SK-N-SH treated with all-trans-retinoic acid at 6 μM for 48 hours (cell line): ENCODE results near the gene OVCH2.

ENCODE experiments used
- ATAC-seq: fragments of 200-7000 bp; cut with Tn5 transposase; 3 replicates; pipeline ENCODE4 v1.9.1; 2020; ENCODE audit warnings: mild to moderate bottlenecking, moderate library complexity
- ARNTL ChIP-seq: fragments of 450-650 bp; formaldehyde crosslinking; IDR thresholded peaks from 2 replicates; pipeline ENCODE4 v1.5.0; 2020; ENCODE audit warnings: low read depth, mild to moderate bottlenecking, moderate library complexity, borderline replicate concordance
- BACH2 ChIP-seq: fragments of 250-450 bp; sonication (Bioruptor Pico); IDR thresholded peaks from 2 replicates; pipeline ENCODE4 v1.9.0; 2021; ENCODE audit warnings: mild to moderate bottlenecking, borderline replicate concordance
- CSDC2 ChIP-seq: fragments of 250-450 bp; sonication (Bioruptor Pico); IDR thresholded peaks from 2 replicates; pipeline ENCODE4 v1.5.0; 2020; ENCODE audit warnings: mild to moderate bottlenecking, moderate library complexity
- ESRRG ChIP-seq: fragments of 250-450 bp; sonication (Bioruptor Pico); IDR thresholded peaks from 2 replicates; pipeline ENCODE4 v1.6.1; 2021; ENCODE audit warnings: mild to moderate bottlenecking
- ISL1 ChIP-seq: fragments of 250-450 bp; sonication (Bioruptor Pico); IDR thresholded peaks from 2 replicates; pipeline ENCODE4 v2.1.2; 2022; ENCODE audit warnings: mild to moderate bottlenecking, moderate library complexity
- OSR1 ChIP-seq: fragments of 250-450 bp; sonication (Bioruptor Pico); IDR thresholded peaks from 2 replicates; pipeline ENCODE4 v1.8.0; 2022; ENCODE audit warnings: moderate library complexity, mild to moderate bottlenecking, inconsistent platforms
- PPARA ChIP-seq: fragments of 250-450 bp; sonication (Bioruptor Pico); IDR thresholded peaks from 2 replicates; pipeline ENCODE4 v1.5.0; 2020; ENCODE audit warnings: mild to moderate bottlenecking, borderline replicate concordance
- RARB ChIP-seq: fragments of 250-450 bp; sonication (Bioruptor Pico); IDR thresholded peaks from 2 replicates; pipeline ENCODE4 v1.8.0; 2021; ENCODE audit warnings: mild to moderate bottlenecking, moderate library complexity
- SNAI2 ChIP-seq: fragments of 250-450 bp; sonication (Bioruptor Pico); IDR thresholded peaks from 2 replicates; pipeline ENCODE4 v1.5.0; 2020; ENCODE audit warnings: mild to moderate bottlenecking, moderate library complexity
- TCF4 ChIP-seq: fragments of 250-450 bp; sonication (Bioruptor Pico); IDR thresholded peaks from 2 replicates; pipeline ENCODE4 v1.8.0; 2021; ENCODE audit warnings: mild to moderate bottlenecking, moderate library complexity, borderline replicate concordance
- TOX ChIP-seq: fragments of 250-450 bp; sonication (Bioruptor Pico); IDR thresholded peaks from 2 replicates; pipeline ENCODE4 v1.8.0; 2021; ENCODE audit warnings: mild to moderate bottlenecking, moderate library complexity, borderline replicate concordance
- ZC3H10 ChIP-seq: fragments of 250-450 bp; sonication (Bioruptor Pico); IDR thresholded peaks from 2 replicates; pipeline ENCODE4 v1.5.1; 2021; ENCODE audit warnings: mild to moderate bottlenecking, moderate library complexity
- ZFP30 ChIP-seq: fragments of 450-650 bp; formaldehyde crosslinking; IDR thresholded peaks from 2 replicates; pipeline ENCODE4 v1.5.0; 2022; ENCODE audit warnings: mild to moderate bottlenecking, moderate library complexity
- ZNF565 ChIP-seq: fragments of 450-650 bp; formaldehyde crosslinking; conservative IDR thresholded peaks from 2 replicates; pipeline ENCODE4 v1.5.0; 2020; ENCODE audit warnings: low read depth, mild to moderate bottlenecking, moderate library complexity
- ZNF70 ChIP-seq: fragments of 450-650 bp; formaldehyde crosslinking; IDR thresholded peaks from 2 replicates; pipeline ENCODE4 v1.5.0; 2020; ENCODE audit warnings: mild to moderate bottlenecking, moderate library complexity
- ZNF8 ChIP-seq: fragments of 450-650 bp; formaldehyde crosslinking; IDR thresholded peaks from 2 replicates; pipeline ENCODE4 v1.5.0; 2020; ENCODE audit warnings: mild to moderate bottlenecking, moderate library complexity
- TF ChIP-seq, protein P1 (sequence below): fragments of 250-450 bp; sonication (Bioruptor Pico); IDR thresholded peaks from 2 replicates; pipeline ENCODE4 v1.5.1; 2021; ENCODE audit warnings: mild to moderate bottlenecking, moderate library complexity
- TF ChIP-seq, protein P2 (sequence below): fragments of 250-450 bp; sonication (Bioruptor Pico); IDR thresholded peaks from 2 replicates; pipeline ENCODE4 v1.8.0; 2020; ENCODE audit warnings: mild to moderate bottlenecking, moderate library complexity, borderline replicate concordance
- TF ChIP-seq, protein P3 (sequence below): fragments of 250-450 bp; sonication (Bioruptor Pico); IDR thresholded peaks from 2 replicates; pipeline ENCODE4 v1.5.0; 2020; ENCODE audit warnings: mild to moderate bottlenecking, moderate library complexity
- TF ChIP-seq, protein P4 (sequence below): fragments of 250-450 bp; sonication (Bioruptor Pico); IDR thresholded peaks from 2 replicates; pipeline ENCODE4 v1.5.1; 2020; ENCODE audit warnings: low read depth, mild to moderate bottlenecking, moderate library complexity
- TF ChIP-seq, protein P5 (sequence below): fragments of 250-450 bp; sonication (Bioruptor Pico); IDR thresholded peaks from 2 replicates; pipeline ENCODE4 v1.8.0; 2021; ENCODE audit warnings: low read depth, mild to moderate bottlenecking, moderate library complexity, borderline replicate concordance

OVCH2 gene

DNA sequence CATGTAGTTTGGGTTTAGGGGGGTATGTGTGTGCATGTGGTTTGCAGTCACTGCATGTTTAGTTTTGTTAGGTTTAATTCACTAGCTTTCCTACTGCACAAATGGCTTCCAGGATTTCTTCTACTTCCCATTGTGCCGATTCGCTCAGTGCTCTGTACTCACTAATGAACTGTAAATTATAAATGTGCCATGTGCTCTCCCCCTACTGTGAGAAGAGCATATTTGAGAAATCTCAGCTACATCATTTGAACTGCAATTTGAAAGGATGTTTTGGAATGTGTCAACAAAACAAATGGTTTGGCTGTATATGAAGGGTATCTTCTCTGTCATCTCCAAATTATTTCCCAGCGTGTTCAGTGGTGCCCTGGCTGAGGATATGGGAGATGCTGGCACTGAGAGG lies 61.1 kb downstream of the OVCH2 start:
- no peak for ATAC-seq
- TF ChIP-seq PPARA (no peak), ZNF565 (CRISPR knock-in tag) (no peak), TCF4 (no peak), TOX (no peak)
- TF ChIP-seq, protein P1, sequence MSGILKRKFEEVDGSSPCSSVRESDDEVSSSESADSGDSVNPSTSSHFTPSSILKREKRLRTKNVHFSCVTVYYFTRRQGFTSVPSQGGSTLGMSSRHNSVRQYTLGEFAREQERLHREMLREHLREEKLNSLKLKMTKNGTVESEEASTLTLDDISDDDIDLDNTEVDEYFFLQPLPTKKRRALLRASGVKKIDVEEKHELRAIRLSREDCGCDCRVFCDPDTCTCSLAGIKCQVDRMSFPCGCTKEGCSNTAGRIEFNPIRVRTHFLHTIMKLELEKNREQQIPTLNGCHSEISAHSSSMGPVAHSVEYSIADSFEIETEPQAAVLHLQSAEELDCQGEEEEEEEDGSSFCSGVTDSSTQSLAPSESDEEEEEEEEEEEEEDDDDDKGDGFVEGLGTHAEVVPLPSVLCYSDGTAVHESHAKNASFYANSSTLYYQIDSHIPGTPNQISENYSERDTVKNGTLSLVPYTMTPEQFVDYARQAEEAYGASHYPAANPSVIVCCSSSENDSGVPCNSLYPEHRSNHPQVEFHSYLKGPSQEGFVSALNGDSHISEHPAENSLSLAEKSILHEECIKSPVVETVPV (CRISPR knock-in tag) = no peak

DNA sequence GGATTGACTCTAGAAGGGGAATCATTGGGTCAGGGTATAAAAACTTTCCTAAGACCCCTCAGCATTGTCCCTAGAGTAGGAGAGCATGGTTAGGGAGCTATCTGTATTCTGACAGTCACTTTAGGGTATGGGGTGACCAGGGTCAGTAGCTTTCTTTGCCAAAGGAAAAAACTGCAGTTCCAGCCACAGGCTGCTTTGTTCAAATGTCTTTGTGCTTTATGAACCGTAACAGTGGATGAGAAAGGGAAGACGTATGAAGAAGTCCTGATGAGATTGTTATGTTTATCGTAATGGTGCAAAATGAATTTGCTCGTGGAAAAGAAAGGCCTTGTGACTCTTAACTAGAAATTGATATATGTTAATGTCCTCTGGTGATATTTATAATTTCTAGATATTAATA lies 63.0 kb downstream of the OVCH2 start:
- TF ChIP-seq, protein P2, sequence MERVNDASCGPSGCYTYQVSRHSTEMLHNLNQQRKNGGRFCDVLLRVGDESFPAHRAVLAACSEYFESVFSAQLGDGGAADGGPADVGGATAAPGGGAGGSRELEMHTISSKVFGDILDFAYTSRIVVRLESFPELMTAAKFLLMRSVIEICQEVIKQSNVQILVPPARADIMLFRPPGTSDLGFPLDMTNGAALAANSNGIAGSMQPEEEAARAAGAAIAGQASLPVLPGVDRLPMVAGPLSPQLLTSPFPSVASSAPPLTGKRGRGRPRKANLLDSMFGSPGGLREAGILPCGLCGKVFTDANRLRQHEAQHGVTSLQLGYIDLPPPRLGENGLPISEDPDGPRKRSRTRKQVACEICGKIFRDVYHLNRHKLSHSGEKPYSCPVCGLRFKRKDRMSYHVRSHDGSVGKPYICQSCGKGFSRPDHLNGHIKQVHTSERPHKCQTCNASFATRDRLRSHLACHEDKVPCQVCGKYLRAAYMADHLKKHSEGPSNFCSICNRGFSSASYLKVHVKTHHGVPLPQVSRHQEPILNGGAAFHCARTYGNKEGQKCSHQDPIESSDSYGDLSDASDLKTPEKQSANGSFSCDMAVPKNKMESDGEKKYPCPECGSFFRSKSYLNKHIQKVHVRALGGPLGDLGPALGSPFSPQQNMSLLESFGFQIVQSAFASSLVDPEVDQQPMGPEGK (CRISPR knock-in tag) = no peak
- no peak for TF ChIP-seq ZC3H10 (CRISPR knock-in tag)
- TF ChIP-seq ZNF8 = no peak
- TF ChIP-seq ISL1 = no peak
- TF ChIP-seq, protein P3, sequence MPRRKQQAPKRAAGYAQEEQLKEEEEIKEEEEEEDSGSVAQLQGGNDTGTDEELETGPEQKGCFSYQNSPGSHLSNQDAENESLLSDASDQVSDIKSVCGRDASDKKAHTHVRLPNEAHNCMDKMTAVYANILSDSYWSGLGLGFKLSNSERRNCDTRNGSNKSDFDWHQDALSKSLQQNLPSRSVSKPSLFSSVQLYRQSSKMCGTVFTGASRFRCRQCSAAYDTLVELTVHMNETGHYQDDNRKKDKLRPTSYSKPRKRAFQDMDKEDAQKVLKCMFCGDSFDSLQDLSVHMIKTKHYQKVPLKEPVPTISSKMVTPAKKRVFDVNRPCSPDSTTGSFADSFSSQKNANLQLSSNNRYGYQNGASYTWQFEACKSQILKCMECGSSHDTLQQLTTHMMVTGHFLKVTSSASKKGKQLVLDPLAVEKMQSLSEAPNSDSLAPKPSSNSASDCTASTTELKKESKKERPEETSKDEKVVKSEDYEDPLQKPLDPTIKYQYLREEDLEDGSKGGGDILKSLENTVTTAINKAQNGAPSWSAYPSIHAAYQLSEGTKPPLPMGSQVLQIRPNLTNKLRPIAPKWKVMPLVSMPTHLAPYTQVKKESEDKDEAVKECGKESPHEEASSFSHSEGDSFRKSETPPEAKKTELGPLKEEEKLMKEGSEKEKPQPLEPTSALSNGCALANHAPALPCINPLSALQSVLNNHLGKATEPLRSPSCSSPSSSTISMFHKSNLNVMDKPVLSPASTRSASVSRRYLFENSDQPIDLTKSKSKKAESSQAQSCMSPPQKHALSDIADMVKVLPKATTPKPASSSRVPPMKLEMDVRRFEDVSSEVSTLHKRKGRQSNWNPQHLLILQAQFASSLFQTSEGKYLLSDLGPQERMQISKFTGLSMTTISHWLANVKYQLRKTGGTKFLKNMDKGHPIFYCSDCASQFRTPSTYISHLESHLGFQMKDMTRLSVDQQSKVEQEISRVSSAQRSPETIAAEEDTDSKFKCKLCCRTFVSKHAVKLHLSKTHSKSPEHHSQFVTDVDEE (CRISPR knock-in tag) = no peak
- no peak for TF ChIP-seq BACH2 (CRISPR knock-in tag)
- no peak for TF ChIP-seq RARB
- TF ChIP-seq, protein P1 (CRISPR knock-in tag) = no peak
- TF ChIP-seq TCF4 = no peak
- TF ChIP-seq ZNF565 (CRISPR knock-in tag) = no peak
- TF ChIP-seq, protein P4, sequence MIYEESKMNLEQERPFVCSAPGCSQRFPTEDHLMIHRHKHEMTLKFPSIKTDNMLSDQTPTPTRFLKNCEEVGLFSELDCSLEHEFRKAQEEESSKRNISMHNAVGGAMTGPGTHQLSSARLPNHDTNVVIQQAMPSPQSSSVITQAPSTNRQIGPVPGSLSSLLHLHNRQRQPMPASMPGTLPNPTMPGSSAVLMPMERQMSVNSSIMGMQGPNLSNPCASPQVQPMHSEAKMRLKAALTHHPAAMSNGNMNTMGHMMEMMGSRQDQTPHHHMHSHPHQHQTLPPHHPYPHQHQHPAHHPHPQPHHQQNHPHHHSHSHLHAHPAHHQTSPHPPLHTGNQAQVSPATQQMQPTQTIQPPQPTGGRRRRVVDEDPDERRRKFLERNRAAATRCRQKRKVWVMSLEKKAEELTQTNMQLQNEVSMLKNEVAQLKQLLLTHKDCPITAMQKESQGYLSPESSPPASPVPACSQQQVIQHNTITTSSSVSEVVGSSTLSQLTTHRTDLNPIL (CRISPR knock-in tag) = no peak
- TF ChIP-seq SNAI2 (CRISPR knock-in tag) = no peak
- no peak for TF ChIP-seq TOX
- TF ChIP-seq, protein P5, sequence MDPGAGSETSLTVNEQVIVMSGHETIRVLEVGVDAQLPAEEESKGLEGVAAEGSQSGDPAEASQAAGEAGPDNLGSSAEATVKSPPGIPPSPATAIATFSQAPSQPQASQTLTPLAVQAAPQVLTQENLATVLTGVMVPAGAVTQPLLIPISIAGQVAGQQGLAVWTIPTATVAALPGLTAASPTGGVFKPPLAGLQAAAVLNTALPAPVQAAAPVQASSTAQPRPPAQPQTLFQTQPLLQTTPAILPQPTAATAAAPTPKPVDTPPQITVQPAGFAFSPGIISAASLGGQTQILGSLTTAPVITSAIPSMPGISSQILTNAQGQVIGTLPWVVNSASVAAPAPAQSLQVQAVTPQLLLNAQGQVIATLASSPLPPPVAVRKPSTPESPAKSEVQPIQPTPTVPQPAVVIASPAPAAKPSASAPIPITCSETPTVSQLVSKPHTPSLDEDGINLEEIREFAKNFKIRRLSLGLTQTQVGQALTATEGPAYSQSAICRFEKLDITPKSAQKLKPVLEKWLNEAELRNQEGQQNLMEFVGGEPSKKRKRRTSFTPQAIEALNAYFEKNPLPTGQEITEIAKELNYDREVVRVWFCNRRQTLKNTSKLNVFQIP (CRISPR knock-in tag) = no peak
- TF ChIP-seq ESRRG (CRISPR knock-in tag) = no peak
- TF ChIP-seq ZFP30 (CRISPR knock-in tag) = no peak
- TF ChIP-seq CSDC2 = no peak
- TF ChIP-seq ARNTL (CRISPR knock-in tag) = no peak
- ATAC-seq = no peak

DNA sequence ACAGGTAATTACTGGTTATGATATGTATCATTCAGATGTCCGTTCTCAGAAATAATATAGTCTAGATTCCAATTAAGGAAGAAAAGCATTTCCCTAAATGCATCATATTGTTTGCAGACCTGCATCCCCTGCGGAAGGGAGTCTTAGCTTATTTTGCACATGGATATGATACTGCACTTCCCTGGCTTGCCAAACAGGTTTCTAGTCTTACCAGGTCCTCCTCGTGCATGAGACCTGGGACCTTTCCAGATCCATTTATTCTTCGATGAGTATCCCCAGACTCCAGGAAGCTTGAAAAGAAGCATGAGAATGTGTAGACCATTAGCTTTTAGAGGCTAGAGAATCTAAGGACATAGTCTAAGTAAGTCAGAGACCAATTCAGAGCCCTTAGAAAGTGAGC lies 63.5 kb downstream of the OVCH2 start:
- ATAC-seq = no peak
- TF ChIP-seq ZNF8 (no peak), TCF4 (no peak), ZNF70 (no peak), ISL1 (no peak), RARB (no peak), ARNTL (CRISPR knock-in tag) (no peak), PPARA (no peak), BACH2 (CRISPR knock-in tag) (no peak), OSR1 (CRISPR knock-in tag) (no peak), CSDC2 (no peak)
- TF ChIP-seq, protein P3 (CRISPR knock-in tag) = no peak
- TF ChIP-seq, protein P2 (CRISPR knock-in tag) = no peak
